GM12872 (cell line): ENCODE results near the gene RASAL2.

Experiments
- CTCF ChIP-seq: IDR thresholded peaks from 3 replicates; pipeline ENCODE4 v1.5.1; 2011; ENCODE audit warnings: low read depth, mild to moderate bottlenecking, low read length, moderate library complexity; ENCODE audit not compliant: insufficient read depth

RASAL2 gene

GRCh38 chr1:178064191-178064821 lies 29.6 kb upstream of the RASAL2 start:
- no peak for TF ChIP-seq CTCF

GRCh38 chr1:178065250-178065649 lies 28.7 kb upstream of the RASAL2 start:
- TF ChIP-seq CTCF: no peak

GRCh38 chr1:178066296-178066907 lies 27.5 kb upstream of the RASAL2 start:
- no peak for TF ChIP-seq CTCF

GRCh38 chr1:178066908-178067614 lies 26.8 kb upstream of the RASAL2 start:
- no peak for TF ChIP-seq CTCF

- TF ChIP-seq CTCF: no peak
Measured at GRCh38 chr1:178071811-178072210, 22.1 kb upstream of the RASAL2 start.

GRCh38 chr1:178072326-178072725 lies 21.6 kb upstream of the RASAL2 start:
- no peak for TF ChIP-seq CTCF

- TF ChIP-seq CTCF: no peak
Measured at GRCh38 chr1:178075333-178075732, 18.6 kb upstream of the RASAL2 start.
